DMS 273 (cell line): ENCODE results near the gene KLK15.

ENCODE experiments used
- DNase-seq: peaks from one replicate; lab custom pipeline; 2025; ENCODE audit not compliant: unreplicated experiment; lab: John Stamatoyannopoulos, UW

Gene KLK15, protein sequence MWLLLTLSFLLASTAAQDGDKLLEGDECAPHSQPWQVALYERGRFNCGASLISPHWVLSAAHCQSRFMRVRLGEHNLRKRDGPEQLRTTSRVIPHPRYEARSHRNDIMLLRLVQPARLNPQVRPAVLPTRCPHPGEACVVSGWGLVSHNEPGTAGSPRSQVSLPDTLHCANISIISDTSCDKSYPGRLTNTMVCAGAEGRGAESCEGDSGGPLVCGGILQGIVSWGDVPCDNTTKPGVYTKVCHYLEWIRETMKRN

GRCh38 chr19:50833117-50833801, at the start of gene KLK15:
TSS of gene KLK15 (minus strand) at chr19:50833574. CDS start at chr19:50831492, 2,082 bp downstream.
- DNase-seq: no peak

- DNase-seq: no peak
Measured at GRCh38 chr19:50882188-50882587, 48.8 kb upstream of the KLK15 start.

DNA sequence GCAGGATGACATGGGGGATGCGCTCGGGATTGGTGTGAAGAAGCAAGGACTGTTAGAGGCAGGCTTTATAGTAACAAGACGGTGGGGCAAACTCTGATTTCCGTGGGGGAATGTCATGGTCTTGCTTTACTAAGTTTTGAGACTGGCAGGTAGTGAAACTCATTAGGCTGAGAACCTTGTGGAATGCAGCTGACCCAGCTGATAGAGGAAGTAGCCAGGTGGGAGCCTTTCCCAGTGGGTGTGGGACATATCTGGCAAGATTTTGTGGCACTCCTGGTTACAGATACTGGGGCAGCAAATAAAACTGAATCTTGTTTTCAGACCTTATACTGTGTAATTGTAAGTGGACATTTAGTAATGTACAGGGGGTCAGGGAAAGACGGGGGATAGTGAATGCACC, 46.9 kb upstream of the KLK15 start:
- DNase-seq: no peak

DNA sequence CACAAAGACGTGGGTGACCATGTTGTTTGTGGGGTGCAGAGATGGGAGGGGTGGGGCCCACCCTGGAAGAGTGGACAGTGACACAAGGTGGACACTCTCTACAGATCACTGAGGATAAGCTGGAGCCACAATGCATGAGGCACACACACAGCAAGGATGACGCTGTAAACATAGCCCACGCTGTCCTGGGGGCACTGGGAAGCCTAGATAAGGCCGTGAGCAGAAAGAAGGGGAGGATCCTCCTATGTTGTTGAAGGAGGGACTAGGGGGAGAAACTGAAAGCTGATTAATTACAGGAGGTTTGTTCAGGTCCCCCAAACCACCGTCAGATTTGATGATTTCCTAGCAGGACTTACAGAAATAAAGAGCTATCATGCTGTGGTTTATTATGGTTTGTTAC, 45.5 kb upstream of the KLK15 start:
- DNase-seq: no peak

- DNase-seq: no peak
Measured at GRCh38 chr19:50877338-50877737, 44.0 kb upstream of the KLK15 start.

DNA sequence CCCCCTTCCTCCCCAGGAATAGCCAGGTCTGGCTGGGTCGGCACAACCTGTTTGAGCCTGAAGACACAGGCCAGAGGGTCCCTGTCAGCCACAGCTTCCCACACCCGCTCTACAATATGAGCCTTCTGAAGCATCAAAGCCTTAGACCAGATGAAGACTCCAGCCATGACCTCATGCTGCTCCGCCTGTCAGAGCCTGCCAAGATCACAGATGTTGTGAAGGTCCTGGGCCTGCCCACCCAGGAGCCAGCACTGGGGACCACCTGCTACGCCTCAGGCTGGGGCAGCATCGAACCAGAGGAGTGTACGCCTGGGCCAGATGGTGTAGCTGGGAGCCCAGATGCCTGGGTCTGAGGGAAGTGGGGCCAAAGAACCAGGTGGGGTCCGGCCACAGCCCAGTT, 43.1 kb upstream of the KLK15 start:
- DNase-seq: peak; percentile 89

GRCh38 chr19:50875795-50876422, 42.5 kb upstream of the KLK15 start:
- no peak for DNase-seq

DNA sequence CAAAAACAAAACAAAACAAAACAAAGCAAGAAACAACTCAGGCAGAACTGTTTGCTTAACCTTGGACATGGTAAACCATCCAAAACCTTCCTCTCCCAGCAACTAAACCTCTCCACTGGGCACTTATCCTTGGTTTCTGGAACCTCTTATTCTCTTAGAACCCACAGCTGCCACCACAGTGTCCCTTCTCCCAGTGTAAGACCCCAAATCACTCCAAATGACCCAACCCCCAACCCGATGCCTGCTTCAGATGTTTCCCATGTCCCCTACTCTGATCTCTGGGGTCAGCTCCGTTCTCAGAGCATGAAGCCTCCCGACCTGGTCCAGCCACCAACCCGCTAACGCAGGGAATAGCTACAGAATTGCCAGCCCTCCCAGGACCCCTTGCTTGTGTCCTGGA, 40.8 kb upstream of the KLK15 start:
- DNase-seq: no peak

GRCh38 chr19:50873056-50873455, 39.7 kb upstream of the KLK15 start, which contains the start of gene KLK2:
TSS of gene KLK2 (plus strand) at chr19:50873439. CDS start at chr19:50873474, 35 bp downstream.
- no peak for DNase-seq

DNA sequence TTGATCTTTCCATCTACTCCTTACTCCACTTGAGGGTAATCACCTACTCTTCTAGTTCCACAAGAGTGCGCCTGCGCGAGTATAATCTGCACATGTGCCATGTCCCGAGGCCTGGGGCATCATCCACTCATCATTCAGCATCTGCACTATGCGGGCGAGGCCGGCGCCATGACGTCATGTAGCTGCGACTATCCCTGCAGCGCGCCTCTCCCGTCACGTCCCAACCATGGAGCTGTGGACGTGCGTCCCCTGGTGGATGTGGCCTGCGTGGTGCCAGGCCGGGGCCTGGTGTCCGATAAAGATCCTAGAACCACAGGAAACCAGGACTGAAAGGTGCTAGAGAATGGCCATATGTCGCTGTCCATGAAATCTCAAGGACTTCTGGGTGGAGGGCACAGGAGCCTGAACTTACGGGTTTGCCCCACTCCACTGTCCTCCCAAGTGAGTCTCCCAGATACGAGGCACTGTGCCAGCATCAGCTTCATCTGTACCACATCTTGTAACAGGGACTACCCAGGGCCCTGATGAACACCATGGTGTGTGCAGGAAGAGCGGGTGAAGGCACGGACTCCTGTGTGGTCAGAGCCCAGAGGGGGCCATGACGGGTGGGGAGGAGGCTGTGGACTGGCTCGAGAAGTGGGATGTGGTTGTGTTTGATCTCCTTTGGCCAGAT, 37.2 kb upstream of the KLK15 start:
- no peak for DNase-seq

DNA sequence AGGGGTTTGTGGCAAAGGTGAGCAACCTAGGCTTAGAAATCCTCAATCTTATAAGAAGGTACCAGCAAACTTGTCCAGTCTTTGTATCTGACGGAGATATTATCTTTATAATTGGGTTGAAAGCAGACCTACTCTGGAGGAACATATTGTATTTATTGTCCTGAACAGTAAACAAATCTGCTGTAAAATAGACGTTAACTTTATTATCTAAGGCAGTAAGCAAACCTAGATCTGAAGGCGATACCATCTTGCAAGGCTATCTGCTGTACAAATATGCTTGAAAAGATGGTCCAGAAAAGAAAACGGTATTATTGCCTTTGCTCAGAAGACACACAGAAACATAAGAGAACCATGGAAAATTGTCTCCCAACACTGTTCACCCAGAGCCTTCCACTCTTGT, 36.1 kb upstream of the KLK15 start:
- no peak for DNase-seq

DNA sequence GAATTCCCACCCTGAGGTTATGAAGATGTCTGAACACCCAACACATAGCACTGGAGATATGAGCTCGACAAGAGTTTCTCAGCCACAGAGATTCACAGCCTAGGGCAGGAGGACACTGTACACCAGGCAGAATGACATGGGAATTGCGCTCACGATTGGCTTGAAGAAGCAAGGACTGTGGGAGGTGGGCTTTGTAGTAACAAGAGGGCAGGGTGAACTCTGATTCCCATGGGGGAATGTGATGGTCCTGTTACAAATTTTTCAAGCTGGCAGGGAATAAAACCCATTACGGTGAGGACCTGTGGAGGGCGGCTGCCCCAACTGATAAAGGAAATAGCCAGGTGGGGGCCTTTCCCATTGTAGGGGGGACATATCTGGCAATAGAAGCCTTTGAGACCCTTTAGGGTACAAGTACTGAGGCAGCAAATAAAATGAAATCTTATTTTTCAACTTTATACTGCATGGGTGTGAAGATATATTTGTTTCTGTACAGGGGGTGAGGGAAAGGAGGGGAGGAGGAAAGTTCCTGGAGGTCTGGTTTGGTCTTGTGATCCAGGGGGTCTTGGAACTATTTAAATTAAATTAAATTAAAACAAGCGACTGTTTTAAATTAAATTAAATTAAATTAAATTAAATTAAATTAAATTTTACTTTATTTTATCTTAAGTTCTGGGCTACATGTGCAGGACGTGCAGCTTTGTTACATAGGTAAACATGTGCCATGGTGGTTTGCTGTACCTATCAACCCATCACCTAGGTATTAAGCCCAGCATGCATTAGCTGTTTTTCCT, 28.3 kb upstream of the KLK15 start:
- no peak for DNase-seq

DNA sequence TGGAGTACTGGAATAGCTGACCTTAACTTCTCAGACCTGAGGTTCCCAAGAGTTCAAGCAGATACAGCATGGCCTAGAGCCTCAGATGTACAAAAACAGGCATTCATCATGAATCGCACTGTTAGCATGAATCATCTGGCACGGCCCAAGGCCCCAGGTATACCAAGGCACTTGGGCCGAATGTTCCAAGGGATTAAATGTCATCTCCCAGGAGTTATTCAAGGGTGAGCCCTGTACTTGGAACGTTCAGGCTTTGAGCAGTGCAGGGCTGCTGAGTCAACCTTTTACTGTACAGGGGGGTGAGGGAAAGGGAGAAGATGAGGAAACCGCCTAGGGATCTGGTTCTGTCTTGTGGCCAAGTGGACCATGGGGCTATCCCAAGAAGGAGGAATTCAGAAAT, 27.6 kb upstream of the KLK15 start:
- DNase-seq: no peak

GRCh38 chr19:50859849-50860248, 26.5 kb upstream of the KLK15 start:
- DNase-seq: no peak

DNA sequence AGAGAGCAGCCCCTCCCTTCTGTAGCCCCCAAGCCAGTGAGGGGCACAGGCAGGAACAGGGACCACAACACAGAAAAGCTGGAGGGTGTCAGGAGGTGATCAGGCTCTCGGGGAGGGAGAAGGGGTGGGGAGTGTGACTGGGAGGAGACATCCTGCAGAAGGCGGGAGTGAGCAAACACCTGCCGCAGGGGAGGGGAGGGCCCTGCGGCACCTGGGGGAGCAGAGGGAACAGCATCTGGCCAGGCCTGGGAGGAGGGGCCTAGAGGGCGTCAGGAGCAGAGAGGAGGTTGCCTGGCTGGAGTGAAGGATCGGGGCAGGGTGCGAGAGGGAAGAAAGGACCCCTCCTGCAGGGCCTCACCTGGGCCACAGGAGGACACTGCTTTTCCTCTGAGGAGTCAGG, 25.5 kb upstream of the KLK15 start:
- DNase-seq: no peak

DNA sequence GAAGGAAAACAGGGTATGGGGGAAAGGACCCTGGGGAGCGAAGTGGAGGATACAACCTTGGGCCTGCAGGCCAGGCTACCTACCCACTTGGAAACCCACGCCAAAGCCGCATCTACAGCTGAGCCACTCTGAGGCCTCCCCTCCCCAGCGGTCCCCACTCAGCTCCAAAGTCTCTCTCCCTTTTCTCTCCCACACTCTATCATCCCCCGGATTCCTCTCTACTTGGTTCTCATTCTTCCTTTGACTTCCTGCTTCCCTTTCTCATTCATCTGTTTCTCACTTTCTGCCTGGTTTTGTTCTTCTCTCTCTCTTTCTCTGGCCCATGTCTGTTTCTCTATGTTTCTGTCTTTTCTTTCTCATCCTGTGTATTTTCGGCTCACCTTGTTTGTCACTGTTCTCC, 24.0 kb upstream of the KLK15 start:
- DNase-seq: no peak

GRCh38 chr19:50854636-50855410, 21.4 kb upstream of the KLK15 start, which contains the start of gene KLK3:
TSS of gene KLK3 (plus strand) at chr19:50854915. CDS start at chr19:50854956, 41 bp downstream.
- DNase-seq: no peak

DNA sequence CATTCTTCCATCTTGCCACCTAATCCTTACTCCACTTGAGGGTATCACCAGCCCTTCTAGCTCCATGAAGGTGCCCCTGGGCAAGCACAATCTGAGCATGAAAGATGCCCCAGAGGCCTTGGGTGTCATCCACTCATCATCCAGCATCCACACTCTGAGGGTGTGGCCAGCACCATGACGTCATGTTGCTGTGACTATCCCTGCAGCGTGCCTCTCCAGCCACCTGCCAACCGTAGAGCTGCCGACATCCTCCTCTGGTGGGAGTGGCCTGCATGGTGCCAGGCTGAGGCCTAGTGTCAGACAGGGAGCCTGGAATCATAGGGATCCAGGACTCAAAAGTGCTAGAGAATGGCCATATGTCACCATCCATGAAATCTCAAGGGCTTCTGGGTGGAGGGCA, 18.2 kb upstream of the KLK15 start:
- DNase-seq: no peak

DNA sequence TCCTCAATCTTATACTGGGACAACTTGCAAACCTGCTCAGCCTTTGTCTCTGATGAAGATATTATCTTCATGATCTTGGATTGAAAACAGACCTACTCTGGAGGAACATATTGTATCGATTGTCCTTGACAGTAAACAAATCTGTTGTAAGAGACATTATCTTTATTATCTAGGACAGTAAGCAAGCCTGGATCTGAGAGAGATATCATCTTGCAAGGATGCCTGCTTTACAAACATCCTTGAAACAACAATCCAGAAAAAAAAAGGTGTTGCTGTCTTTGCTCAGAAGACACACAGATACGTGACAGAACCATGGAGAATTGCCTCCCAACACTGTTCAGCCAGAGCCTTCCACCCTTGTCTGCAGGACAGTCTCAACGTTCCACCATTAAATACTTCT, 17.4 kb upstream of the KLK15 start:
- DNase-seq: no peak

- DNase-seq: peak; percentile 37
Measured at GRCh38 chr19:50844296-50844935, 11.0 kb upstream of the KLK15 start.
